ENCODE measurements around the gene VRK3.

DNA sequence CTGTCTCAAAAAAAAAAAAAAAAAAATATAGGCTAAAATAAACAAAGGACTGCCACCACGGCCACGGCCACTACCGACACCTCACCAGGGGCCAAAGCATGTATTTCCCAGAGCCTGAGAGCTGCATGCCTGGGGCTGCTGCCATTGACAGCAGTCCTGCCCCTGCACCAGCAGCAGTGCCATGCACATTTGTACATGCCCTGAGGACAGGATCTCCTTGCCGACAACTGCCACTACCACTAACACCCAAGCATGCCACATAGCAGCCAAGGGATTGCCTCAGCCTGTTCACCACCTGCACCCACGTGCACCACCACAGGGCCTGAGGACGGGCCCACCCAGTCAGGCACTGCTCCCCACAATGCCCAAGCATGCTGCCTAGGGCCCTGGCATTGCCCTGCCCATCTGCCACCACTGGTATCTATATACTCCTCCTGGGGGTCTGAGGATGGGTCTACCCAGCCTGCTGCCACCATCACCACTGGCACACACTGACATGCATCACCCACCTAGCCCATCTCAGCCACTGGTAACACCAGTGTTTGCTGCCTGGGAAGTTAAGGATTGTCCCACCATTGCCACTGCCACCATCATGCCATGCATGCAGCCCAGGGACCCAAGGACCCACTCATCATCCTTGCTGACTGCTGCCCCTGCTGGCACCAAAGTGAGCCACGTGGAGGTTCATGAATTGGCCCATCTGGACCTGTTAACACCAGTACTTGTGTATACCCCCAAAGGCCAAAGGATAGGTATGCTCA lies 85.3 kb downstream of the VRK3 start:
- TF ChIP-seq EZH2 (IDR thresholded peaks at IDR 0.05) (no peak), POLR2AphosphoS5 (IDR thresholded peaks at IDR 0.05; ENCODE audit: borderline replicate concordance, low read depth, low read length) (no peak)
